ENCODE results near the gene POLE2. TPM values are rescaled to one million over a fixed set of nuclear protein-coding genes. Genes with fewer than 3 reads are reported as not detected.

Gene POLE2
- total and polyA plus RNA-seq, 11 donors: 0.25 to 3.4 (median 0.96) TPM; not detected in 1

- H3K4me3 ChIP-seq: no peak overlapping the region
- ATAC-seq (no peak), DNase-seq (no peak)
- intact Hi-C loops (cut with DNase I): no loop called here
- no peaks in the 10 kb centered on the region for H3K9me3 ChIP-seq
- H3K27ac ChIP-seq: no peak overlapping the region
- H3K27me3 ChIP-seq: no peaks in the 10 kb centered on the region
- H3K4me1 ChIP-seq: no peaks in the 10 kb centered on the region
- H3K36me3 ChIP-seq: peaks cover 0 to 49% (median 6%) of the 10 kb centered on the region in 9 donors
- TF ChIP-seq POLR2A (IDR thresholded peaks at IDR 0.05): no peak
- no peak for TF ChIP-seq CTCF (IDR thresholded peaks at IDR 0.05)
- WGBS, 4 donors: 89 to 98% (median 97%) methylated on average over 6 of the region's 6 CpGs
Observed at GRCh38 chr14:49607583-49607982, 80.4 kb downstream of the POLE2 start.

GRCh38 chr14:49598485-49599300, 89.3 kb downstream of the POLE2 start, which contains the start of gene LRR1:
TSS of gene LRR1 (plus strand) at chr14:49598940. CDS start at chr14:49599021, 81 bp downstream.
- Histone ChIP-seq H3K36me3 (peaks cover 0 to 13% (median 0%) of the 10 kb centered on the region in 9 donors), H3K4me1 (peaks cover 0 to 42% (median 7%) of the 10 kb centered on the region in 12 donors), H3K27me3 (no peaks in the 10 kb centered on the region), H3K27ac (peak within 1 kb of the TSS; percentile 83 to 98 (median 92)), H3K4me3 (peak within 1 kb of the TSS; percentile 63 to 97 (median 78)), H3K9me3 (no peaks in the 10 kb centered on the region)
- ATAC-seq: peak; percentile 86 to 92 (median 90)
- intact Hi-C loops (cut with DNase I): loop anchor here in 2 of 10 donors (1.0 to 2.0 kb wide), 2 partner anchors 11 to 22 kb away; partner anchors contain the start of genes MGAT2 (in 1 of the 2) and RPL36AL (in 1 of the 2)
- peak; percentile 82 to 93 (median 88) for DNase-seq
- 0 to 1% (median 0%) methylated on average over 45 to 77 of the region's 77 CpGs for WGBS, 4 donors
- TF ChIP-seq POLR2A (IDR thresholded peaks at IDR 0.05) (peak in 1 of 2 donors; percentile 29), CTCF (IDR thresholded peaks at IDR 0.05) (peak in 2 of 12 donors; percentile 23)

- Histone ChIP-seq H3K36me3 (peaks cover 0 to 10% (median 0%) of the 10 kb centered on the region in 9 donors), H3K9me3 (no peaks in the 10 kb centered on the region), H3K4me1 (peaks cover 0 to 42% (median 7%) of the 10 kb centered on the region in 12 donors), H3K27me3 (no peaks in the 10 kb centered on the region), H3K27ac (peak overlapping the region; percentile 83 to 98 (median 92)), H3K4me3 (peak overlapping the region; percentile 63 to 97 (median 78))
- ATAC-seq (peak in 3 of 4 donors; percentile 6 to 33 (median 27)), DNase-seq (peak in 2 of 5 donors; percentile 29 to 34)
- intact Hi-C loops (cut with DNase I): loop anchor here in 2 of 10 donors (1.0 to 2.0 kb wide), 2 partner anchors 11 to 23 kb away; partner anchors contain the start of genes MGAT2 (in 1 of the 2) and RPL36AL (in 1 of the 2)
- 0 to 1% (median 0%) methylated on average over 15 of the region's 15 CpGs for WGBS, 4 donors
- TF ChIP-seq POLR2A (IDR thresholded peaks at IDR 0.05): no peak
- no peak for TF ChIP-seq CTCF (IDR thresholded peaks at IDR 0.05)
Observed at GRCh38 chr14:49598189-49598484, 89.9 kb downstream of the POLE2 start.
